ENCODE results near the gene CEACAM18.
"Not testable (repeated sequence)": the region's sequence is repeated elsewhere in the genome, so short reads cannot be mapped to it uniquely, and the experiment has no call there.

Gene CEACAM18

DNA sequence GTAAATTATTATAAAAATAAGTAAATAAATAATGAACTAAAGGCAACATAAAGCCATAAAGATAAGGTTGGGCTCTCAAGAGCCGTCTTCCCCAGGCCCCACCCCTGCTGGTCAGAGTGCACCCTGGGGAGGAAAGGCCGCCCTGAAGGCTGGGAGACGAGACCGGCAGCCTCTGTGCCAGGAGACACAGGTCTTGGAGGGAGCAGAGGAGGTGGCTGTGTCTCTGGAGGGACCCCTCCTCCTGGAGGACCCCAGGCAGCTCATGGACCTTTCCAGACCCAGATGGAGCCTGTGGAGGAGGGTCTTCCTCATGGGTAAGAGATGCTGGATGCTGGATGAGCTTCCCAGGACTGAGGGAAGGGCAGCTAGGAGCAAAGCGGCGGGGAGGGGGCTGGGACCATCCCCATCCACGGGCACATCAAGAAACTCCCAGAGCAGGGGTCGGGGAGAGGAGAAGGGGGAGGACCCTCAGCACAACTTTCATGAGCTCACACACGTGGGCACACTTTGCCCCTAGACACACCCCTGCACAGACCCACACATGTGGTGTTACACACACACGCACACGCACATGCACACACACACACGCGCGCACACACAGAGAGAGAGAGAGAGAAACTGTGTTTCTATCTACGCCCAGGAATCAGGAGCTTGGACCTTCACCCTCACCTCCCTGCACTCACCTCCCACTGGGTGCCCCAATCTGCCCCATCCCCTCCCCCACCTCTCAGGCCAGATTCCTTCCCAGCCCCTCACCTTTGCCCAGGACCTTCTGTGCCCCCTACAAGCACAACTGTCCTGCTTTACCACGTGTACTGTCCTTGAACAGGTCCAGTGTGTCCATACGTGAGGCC, at the start of gene CEACAM18:
Gene CEACAM18, plus strand, starts transcription at position 159 of the 854 bp plus-strand sequence.
- DNase-seq = no peak

GRCh38 chr19:51430221-51430620, 48.1 kb upstream of the CEACAM18 start:
- DNase-seq = no peak

GRCh38 chr19:51431124-51431523, 47.2 kb upstream of the CEACAM18 start:
- DNase-seq = no peak

GRCh38 chr19:51433043-51433442, 45.3 kb upstream of the CEACAM18 start:
- DNase-seq = no peak

DNA sequence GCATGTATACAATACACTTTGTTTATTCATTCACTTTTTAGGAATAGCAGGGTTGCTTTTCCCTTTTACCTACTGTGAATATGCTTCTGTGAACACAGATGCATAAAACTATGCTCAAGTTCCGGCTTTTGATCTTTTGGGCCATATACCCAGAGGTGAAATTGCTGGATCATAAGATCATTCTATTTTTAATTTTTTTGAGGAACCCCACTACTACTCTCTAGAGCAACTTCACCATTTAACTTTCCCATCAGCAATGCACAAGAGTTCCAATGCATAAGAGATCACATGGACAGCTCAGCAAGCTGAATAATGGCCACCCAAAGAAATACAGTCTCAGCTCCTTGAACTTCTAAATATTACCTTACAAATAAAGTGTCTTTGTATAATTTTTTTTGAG, 43.9 kb upstream of the CEACAM18 start:
- DNase-seq = no peak

DNA sequence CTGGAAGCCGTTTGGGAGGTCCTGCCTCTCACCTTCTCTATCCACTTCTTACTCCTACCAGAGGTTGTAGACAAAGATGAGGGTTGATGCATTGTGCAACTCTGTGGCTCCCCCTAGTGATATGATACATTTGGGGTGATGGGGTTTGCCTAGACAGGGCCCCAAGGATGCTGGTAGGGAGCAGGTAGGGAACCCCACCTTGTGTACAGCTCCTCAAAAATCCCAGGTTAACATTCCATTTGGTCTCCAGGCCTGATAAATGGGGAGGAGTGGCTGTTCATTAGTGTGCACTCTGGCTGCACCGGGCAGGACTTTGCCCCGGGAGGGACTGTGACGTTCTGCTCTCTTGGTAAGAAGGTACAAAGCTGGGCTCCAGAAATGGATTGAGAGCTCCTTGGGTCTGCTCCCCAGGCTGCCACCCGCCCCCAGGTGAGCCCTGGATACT, 39.3 kb upstream of the CEACAM18 start:
- no peak for DNase-seq

DNA sequence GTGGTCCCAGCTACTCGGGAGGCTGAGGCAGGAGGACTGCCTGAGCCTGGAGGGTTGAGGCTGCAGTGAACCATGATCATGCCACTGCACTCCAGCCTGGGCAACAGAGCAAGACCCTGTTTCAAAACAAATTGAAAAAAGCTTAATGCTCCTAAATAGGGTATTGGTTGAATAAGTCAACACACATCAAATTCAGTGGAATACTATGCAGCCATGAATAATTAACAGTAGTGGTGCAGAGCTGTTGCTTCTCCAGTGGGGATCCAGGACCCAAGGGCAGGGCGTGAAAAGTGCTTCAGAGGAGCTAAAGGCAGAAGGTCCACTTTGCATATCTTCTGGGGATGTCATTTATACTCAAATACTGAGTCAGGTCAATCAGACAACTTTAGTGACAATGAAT, 38.3 kb upstream of the CEACAM18 start:
- DNase-seq = no peak

- peak; percentile 87 for DNase-seq
Measured at GRCh38 chr19:51440846-51441409, 37.4 kb upstream of the CEACAM18 start.

DNA sequence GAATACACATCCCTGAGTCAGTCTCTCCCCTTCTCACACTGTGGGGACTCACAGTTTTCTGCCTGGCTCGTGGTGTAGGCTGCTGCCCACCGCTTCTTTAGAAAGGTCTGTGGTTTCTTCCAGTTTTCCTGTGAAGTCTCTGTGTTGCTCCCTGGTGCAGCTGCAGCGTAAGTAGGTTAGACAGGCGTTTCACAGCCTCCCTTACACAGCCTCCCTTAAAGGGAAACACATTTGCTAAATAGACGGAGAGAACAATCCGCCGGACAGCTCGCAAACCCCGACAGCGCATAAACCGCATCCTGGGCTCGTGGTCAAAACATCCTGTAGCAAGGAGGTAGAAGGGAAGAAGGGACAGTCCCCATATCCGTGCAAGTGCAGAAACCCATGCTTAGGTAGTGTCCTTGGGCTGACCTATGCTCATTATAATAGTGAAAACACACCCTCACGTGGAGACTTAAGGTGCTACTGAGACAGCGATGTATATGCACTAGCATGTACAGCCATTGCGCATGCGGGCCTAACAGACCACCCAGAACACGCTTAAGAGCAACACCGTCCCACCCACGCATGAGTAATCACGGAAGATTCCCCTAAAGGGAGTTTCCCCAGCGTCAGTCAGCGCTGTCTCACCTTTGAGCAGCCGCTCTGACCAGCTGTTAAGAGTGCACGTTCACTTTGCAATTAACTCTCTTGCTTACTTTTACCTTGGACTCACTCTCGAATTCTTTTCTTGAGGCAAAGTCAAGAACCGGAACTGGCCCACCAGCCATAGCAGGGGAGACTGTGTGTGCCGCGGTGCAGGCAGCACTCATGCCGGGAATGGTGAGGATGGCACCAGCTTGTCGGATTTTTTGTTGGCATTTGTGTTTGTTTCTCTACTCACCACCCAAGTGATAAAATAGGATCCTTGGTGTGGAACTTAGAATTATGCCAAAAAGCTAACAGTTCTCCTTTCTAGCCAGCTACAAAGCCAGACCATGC, 36.6 kb upstream of the CEACAM18 start:
- DNase-seq = peak; percentile 94

DNA sequence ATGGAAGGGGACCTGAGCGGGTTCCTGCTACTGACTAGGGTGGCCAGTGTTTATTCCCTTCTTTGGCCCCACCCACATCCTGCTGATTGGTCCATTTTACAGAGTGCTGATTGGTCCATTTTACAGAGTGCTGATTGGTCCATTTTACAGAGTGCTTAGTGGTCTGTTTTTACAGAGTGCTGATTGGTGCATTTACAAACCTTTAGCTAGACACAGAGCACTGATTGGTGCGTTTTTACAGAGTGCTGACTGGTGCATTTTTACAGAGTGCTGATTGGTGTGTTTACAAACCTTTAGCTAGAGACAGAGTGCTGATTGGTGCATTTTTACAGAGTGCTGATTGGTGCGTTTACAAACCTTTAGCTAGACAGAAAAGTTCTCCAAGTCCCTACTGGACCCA, 30.8 kb upstream of the CEACAM18 start:
- DNase-seq = not testable (repeated sequence)

GRCh38 chr19:51448011-51448410, 30.3 kb upstream of the CEACAM18 start:
- no peak for DNase-seq

DNA sequence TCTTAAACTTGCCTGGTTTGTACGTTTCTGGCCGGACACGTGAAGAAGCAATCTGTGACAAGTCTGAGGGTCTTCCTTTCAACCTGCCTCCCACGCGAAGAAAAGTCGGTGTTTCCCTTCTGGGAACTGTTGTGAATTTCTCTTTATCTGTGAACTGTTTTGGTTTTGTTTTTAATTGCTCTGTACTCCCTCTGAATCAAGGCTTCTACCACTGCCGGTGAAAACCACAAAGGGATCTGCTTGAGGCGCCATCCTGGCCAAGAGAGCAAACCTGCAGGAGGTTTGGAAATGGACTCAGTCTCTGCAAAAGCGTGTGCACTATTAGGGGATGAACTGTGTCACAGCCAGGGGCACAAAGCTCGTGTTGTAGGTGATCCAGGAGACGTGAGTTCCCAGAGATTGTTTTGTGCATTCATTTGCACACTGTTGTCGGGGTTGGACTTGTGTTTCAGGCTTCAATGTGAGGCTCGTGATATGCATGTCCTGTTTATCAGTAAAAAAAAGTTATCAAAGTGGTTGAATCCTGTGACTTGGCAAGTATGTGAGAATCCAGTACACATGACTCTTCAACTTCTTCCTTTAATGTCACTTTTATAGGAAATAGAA, 29.8 kb upstream of the CEACAM18 start:
- peak; percentile 75 for DNase-seq

DNA sequence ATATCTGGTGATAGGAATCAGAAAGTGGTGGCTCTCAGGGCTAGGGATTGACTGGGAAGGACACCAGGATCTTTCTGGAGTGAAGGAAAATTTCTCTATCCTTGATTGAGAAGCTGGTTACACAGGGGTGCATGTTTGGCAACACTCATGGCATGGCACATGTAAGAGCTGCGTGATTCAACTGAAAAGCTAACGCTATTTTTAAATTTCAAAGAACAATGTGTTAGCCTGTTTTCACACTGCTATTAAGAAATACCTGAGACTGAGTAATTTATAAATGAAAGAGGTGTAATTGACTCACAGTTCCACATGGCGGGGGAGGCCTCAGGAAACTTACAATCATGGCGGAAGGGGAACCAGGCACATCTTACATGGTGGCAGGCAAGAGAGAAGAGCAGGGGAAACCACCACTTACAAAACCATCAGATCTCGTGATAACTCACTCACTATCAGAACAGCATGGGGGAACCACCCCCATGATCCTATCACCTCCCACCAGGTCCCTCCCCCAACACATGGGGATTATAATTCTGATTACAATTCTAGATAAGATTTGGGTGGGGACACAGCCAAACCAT, 27.5 kb upstream of the CEACAM18 start:
- DNase-seq = peak; percentile 77

- DNase-seq = no peak
Measured at GRCh38 chr19:51456541-51457290, 21.6 kb upstream of the CEACAM18 start.

DNA sequence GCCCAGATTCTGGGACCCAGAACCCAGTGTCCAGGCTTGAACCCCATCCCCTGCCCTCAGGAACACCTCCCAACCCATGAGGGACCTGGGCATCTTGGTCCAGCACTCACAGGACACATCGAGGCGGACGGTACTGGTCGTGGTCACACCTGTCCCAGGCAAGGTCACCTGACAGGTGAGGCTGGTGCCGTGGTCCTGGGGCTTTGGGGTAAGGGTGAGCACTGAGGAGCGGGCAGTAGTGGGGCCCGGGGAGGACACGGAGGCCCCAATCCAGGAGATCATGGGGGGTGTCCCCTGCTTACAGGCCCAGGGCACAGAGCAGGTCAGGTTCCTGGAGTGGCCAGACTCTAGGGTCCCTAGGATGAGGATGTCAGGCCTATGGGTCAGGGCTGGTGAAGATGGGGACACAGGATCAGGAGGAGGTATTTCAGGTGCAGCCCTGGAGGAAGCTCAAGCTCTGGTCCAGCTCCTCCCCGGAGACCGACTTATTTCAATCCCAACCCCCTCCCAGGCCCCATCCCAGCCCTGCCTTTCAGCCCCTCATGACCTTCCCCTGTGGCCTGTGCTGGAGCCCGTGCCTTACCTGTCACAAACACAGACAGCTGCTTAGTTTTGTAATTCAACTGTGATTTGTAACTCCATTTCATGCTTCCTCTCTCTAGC, 20.9 kb upstream of the CEACAM18 start:
- DNase-seq = no peak

- DNase-seq = no peak
Measured at GRCh38 chr19:51458051-51458645, 20.2 kb upstream of the CEACAM18 start, which contains the start of gene SIGLEC8. Gene SIGLEC8 (minus strand): TSS chr19:51458454. CDS start chr19:51458387, 67 bp downstream.

DNA sequence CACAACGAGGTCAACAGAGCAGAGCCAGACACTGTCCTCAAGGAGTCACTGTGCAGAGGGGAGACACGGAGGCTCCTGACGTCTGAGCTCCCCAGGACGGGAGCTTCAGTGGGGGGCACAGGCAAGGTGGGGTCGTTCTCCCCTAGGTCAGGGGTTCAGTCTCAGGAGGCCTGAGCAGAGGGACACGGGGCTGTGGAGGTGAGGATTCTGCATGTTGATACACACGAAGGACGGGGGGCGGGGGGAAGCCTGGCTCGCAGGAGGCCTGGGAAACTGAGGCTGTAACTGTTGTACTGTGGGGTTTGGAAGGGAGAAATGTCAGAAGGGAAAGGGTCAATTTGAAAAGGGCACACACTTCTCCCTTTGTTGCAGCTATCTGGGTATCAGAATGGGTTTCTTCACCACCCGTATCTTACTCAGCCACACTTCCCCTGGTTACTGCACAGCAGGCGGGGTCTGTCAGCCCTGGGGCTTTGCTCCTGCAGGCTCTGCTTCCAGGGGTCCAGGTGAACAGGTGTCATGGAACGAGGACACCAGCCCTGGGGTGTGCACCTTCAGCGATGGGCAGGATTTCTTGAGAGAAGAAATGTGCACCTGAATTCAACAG, 19.3 kb upstream of the CEACAM18 start:
- DNase-seq = no peak

DNA sequence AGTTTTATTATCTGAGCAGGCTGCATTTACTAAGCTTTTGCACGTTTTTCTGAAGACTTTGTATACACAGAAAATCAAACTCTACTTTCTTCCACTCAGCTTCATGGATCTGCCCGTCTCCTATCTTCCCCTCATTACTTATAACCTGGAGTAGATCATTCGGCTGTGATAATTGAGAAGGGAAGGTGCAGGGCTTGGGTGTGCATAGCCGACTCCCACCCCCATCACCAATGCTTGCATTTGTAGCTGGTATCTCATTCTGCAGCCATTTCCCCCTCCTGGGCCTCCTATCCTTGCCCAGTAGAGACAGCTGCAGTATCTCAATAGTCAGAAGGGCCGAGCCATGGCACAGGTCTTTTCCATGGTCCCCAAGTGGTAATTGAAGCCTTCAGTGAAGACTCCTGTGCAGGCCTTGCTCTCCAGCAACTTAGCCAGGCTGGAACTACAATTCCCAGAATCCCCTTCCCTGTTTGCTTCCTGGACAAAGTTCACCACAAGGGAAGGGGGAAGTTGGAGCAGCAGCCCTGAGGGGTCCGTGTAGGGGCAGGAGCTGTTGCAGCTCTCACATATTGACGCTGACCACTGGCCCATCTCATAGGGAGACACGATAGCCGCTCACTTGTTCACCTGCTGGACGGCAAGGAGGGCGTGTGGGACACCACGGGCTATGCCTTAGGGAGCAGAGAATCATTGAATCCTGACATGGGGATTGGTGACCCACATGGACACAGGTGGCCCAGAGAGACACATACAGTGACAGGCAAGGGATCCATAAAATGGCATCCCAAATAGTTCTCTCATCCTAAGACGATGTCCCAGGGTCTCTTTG, 18.0 kb upstream of the CEACAM18 start:
- DNase-seq = no peak

GRCh38 chr19:51461723-51462161, 16.6 kb upstream of the CEACAM18 start:
- DNase-seq = no peak

Data from activated effector memory CD4-positive, alpha-beta T cell treated with anti-CD3 and anti-CD28 coated beads, Interleukin-2, amount 50 U/mL, for 16 hours (primary cell).